GM12875 (cell line): ENCODE data around the gene PPP2R1A.

Experiments used
- H3K4me3 ChIP-seq: one replicate; pipeline ENCODE4 v1.5.1; 2011; ENCODE audit warnings: low read depth, low read length, control low read depth
- CTCF ChIP-seq: IDR thresholded peaks from 2 replicates; pipeline ENCODE4 v1.5.1; 2011; ENCODE audit warnings: low read depth, mild to moderate bottlenecking, control low read depth, inconsistent platforms, low read length, moderate library complexity, borderline replicate concordance; ENCODE audit not compliant: insufficient read depth

The PPP2R1A gene

GRCh38 chr19:52190487-52191293 lies 838 bp downstream of the PPP2R1A start:
- no peak for TF ChIP-seq CTCF
- H3K4me3 ChIP-seq: peak overlapping the region; percentile 85

GRCh38 chr19:52191389-52191788 lies 1.5 kb downstream of the PPP2R1A start:
- TF ChIP-seq CTCF: no peak
- peak overlapping the region; percentile 85 for H3K4me3 ChIP-seq

- no peak for TF ChIP-seq CTCF
- no peak overlapping the region for H3K4me3 ChIP-seq
Observed at GRCh38 chr19:52191951-52192350, 2.1 kb downstream of the PPP2R1A start.

GRCh38 chr19:52196256-52196967 lies 6.6 kb downstream of the PPP2R1A start:
- TF ChIP-seq CTCF: no peak

GRCh38 chr19:52197964-52198363 lies 8.1 kb downstream of the PPP2R1A start:
- no peak for TF ChIP-seq CTCF

More at GRCh38 chr19:52196256-52196967, 6.6 kb downstream of the PPP2R1A start:
- no peak overlapping the region for H3K4me3 ChIP-seq

GRCh38 chr19:52198678-52199077 lies 8.8 kb downstream of the PPP2R1A start:
- TF ChIP-seq CTCF: no peak
- H3K4me3 ChIP-seq: no peak overlapping the region

More at GRCh38 chr19:52197964-52198363, 8.1 kb downstream of the PPP2R1A start:
- H3K4me3 ChIP-seq: no peak overlapping the region
